ENCODE data around the gene CLDN6. TPM values are rescaled to one million over a fixed set of nuclear protein-coding genes. Genes with fewer than 3 reads are reported as not detected.
A peak's percentile ranks its signal among the peaks of the same experiment; 100 is the strongest.

The CLDN6 gene
- total and polyA plus RNA-seq, 2 of the 13 experiments (the other 11 are each of a cell fraction or from before 2014, with no cell fraction given), result 5.9 to 7.6 TPM

DNA sequence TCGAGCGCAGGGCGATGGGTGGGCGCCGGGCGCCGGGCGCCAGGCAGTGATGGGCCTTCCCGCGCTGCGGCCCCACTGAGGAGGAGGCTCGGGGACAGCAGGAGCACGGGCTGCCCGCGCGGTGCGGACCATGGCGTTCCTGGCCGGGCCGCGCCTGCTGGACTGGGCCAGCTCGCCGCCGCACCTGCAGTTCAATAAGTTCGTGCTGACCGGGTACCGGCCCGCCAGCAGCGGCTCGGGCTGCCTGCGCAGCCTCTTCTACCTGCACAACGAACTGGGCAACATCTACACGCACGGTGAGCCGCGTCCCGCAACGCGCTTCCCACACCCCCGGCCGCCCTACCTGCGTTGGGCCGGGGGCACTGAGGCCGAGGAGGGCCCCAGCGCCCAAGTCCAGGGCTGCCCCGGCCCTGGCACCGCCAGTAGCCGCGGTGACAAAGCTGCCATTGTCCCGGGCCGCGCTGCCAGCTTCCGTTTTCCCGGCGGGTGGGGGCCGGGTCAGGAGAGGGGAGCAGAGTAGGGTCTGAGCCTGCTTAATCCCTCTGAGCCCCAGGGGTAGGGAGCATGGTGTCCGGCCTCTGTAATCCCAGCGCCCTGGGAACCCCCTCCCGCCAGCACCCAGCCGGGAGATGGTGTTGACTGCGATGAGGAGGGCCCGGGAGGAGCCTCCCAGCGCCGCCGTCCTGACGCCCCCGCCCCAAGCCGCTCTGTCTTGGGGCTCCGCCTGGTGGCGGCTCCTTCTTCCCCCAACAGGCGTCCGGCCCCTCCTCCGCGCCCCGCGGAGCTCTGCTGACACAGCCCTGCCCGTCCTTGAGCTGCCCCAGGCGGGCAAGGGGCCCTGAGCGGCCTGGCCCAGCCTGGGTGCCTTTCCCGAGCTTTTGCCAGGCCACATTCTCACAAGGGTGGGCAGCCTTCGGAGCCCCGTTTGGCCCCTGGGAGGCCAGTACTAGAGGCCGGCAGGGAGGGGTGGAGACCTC is 48.1 kb downstream of the CLDN6 start (continued):
- no peak for TF ChIP-seq SIX1 (CRISPR knock-in tag; IDR thresholded peaks at IDR 0.05; ENCODE audit: borderline replicate concordance)
- peak; percentile 52; the same call in 1 of the 2 replicates for TF ChIP-seq ETV5 (CRISPR knock-in tag; IDR thresholded peaks at IDR 0.05; ENCODE audit: borderline replicate concordance)
- no peak for TF ChIP-seq TBP (CRISPR knock-in tag; IDR thresholded peaks at IDR 0.05)
- peak; percentile 70; the same call in 1 of the 2 replicates for TF ChIP-seq POLR2G (IDR thresholded peaks at IDR 0.05; ENCODE audit: low read depth, low read length)
- no peak for TF ChIP-seq ZNF343 (CRISPR knock-in tag; IDR thresholded peaks at IDR 0.05)
- TF ChIP-seq KDM5B (CRISPR knock-in tag; IDR thresholded peaks at IDR 0.05; ENCODE audit: borderline replicate concordance), result peak; percentile 21; the same call in 1 of the 2 replicates
- TF ChIP-seq SOX6 (IDR thresholded peaks at IDR 0.05), result no peak
- peak; percentile 55 for TF ChIP-seq SOX6 (CRISPR knock-in tag; IDR thresholded peaks at IDR 0.05)
- TF ChIP-seq, protein P1, sequence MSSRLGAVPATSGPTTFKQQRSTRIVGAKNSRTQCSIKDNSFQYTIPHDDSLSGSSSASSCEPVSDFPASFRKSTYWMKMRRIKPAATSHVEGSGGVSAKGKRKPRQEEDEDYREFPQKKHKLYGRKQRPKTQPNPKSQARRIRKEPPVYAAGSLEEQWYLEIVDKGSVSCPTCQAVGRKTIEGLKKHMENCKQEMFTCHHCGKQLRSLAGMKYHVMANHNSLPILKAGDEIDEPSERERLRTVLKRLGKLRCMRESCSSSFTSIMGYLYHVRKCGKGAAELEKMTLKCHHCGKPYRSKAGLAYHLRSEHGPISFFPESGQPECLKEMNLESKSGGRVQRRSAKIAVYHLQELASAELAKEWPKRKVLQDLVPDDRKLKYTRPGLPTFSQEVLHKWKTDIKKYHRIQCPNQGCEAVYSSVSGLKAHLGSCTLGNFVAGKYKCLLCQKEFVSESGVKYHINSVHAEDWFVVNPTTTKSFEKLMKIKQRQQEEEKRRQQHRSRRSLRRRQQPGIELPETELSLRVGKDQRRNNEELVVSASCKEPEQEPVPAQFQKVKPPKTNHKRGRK (CRISPR knock-in tag; IDR thresholded peaks at IDR 0.05), result no peak
- TF ChIP-seq, protein P2, sequence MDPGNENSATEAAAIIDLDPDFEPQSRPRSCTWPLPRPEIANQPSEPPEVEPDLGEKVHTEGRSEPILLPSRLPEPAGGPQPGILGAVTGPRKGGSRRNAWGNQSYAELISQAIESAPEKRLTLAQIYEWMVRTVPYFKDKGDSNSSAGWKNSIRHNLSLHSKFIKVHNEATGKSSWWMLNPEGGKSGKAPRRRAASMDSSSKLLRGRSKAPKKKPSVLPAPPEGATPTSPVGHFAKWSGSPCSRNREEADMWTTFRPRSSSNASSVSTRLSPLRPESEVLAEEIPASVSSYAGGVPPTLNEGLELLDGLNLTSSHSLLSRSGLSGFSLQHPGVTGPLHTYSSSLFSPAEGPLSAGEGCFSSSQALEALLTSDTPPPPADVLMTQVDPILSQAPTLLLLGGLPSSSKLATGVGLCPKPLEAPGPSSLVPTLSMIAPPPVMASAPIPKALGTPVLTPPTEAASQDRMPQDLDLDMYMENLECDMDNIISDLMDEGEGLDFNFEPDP (CRISPR knock-in tag; conservative IDR thresholded peaks at IDR 0.05), result 0 out of 2 replicates have a peak, but pooled peaks have one; percentile 87
- TF ChIP-seq ZNF772 (CRISPR knock-in tag; IDR thresholded peaks at IDR 0.05), result no peak
- no peak for TF ChIP-seq CCAR2 (optimal IDR thresholded peaks at IDR 0.05; ENCODE audit: low read depth, low read length)
- TF ChIP-seq ERF (CRISPR knock-in tag; IDR thresholded peaks at IDR 0.05), result peak; percentile 24; the same call in 1 of the 2 replicates
- peak; percentile 59 for TF ChIP-seq DR1 (CRISPR knock-in tag; IDR thresholded peaks at IDR 0.05)
- TF ChIP-seq, protein P3, sequence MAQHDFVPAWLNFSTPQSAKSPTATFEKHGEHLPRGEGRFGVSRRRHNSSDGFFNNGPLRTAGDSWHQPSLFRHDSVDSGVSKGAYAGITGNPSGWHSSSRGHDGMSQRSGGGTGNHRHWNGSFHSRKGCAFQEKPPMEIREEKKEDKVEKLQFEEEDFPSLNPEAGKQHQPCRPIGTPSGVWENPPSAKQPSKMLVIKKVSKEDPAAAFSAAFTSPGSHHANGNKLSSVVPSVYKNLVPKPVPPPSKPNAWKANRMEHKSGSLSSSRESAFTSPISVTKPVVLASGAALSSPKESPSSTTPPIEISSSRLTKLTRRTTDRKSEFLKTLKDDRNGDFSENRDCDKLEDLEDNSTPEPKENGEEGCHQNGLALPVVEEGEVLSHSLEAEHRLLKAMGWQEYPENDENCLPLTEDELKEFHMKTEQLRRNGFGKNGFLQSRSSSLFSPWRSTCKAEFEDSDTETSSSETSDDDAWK (CRISPR knock-in tag; IDR thresholded peaks at IDR 0.05), result no peak
- peak; percentile 36; the same call in 1 of the 2 replicates for TF ChIP-seq GFI1 (CRISPR knock-in tag; IDR thresholded peaks at IDR 0.05; ENCODE audit: borderline replicate concordance)
- TF ChIP-seq, protein P4, sequence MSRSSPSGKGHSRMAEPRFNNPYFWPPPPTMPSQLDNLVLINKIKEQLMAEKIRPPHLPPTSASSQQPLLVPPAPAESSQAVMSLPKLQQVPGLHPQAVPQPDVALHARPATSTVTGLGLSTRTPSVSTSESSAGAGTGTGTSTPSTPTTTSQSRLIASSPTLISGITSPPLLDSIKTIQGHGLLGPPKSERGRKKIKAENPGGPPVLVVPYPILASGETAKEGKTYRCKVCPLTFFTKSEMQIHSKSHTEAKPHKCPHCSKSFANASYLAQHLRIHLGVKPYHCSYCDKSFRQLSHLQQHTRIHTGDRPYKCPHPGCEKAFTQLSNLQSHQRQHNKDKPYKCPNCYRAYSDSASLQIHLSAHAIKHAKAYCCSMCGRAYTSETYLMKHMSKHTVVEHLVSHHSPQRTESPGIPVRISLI (CRISPR knock-in tag; IDR thresholded peaks at IDR 0.05; ENCODE audit: borderline replicate concordance), result 0 out of 2 replicates have a peak, but pooled peaks have one; percentile 0
- peak; percentile 19; the same call in 1 of the 2 replicates for TF ChIP-seq ZNF136 (CRISPR knock-in tag; IDR thresholded peaks at IDR 0.05; ENCODE audit: low read depth)
- peak; percentile 94 for TF ChIP-seq HNRNPL (IDR thresholded peaks at IDR 0.05; ENCODE audit: low read depth, low read length)
- TF ChIP-seq, protein P5, sequence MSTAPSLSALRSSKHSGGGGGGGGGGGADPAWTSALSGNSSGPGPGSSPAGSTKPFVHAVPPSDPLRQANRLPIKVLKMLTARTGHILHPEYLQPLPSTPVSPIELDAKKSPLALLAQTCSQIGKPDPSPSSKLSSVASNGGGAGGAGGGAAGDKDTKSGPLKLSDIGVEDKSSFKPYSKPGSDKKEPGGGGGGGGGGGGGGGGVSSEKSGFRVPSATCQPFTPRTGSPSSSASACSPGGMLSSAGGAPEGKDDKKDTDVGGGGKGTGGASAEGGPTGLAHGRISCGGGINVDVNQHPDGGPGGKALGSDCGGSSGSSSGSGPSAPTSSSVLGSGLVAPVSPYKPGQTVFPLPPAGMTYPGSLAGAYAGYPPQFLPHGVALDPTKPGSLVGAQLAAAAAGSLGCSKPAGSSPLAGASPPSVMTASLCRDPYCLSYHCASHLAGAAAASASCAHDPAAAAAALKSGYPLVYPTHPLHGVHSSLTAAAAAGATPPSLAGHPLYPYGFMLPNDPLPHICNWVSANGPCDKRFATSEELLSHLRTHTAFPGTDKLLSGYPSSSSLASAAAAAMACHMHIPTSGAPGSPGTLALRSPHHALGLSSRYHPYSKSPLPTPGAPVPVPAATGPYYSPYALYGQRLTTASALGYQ (CRISPR knock-in tag; IDR thresholded peaks at IDR 0.05), result peak; percentile 57; the same call in 1 of the 2 replicates
